Transverse colon (tissue), 4 donors: ENCODE measurements around the gene NKX1-1. TPM values are rescaled to one million over a fixed set of nuclear protein-coding genes. Genes with fewer than 3 reads are reported as not detected.

Experiments
- DNase-seq: peaks from one replicate; pipeline ENCODE4 v3.0.0-alpha.2; 2019
- H3K27ac ChIP-seq, 4 donors: fragments of 200-600 bp; sonication (generic); 2 replicates each; pipeline ENCODE4 v1.5.1; 2016 to 2018; ENCODE audit warnings: inconsistent platforms in 4 of 4
- H3K27me3 ChIP-seq: fragments of 200-600 bp; sonication (generic); 2 replicates; pipeline ENCODE4 v1.5.1; 2017; ENCODE audit warnings: inconsistent platforms
- H3K36me3 ChIP-seq, 4 donors: fragments of 200-600 bp; sonication (generic); 2 replicates each; pipeline ENCODE4 v1.5.1; 2017 to 2019; ENCODE audit warnings: inconsistent platforms in 4 of 4
- H3K4me1 ChIP-seq, 4 donors: fragments of 200-600 bp; sonication (generic); 2 replicates each; pipeline ENCODE4 v1.5.1; 2017 to 2020; ENCODE audit warnings: inconsistent platforms in 4 of 4
- H3K4me3 ChIP-seq, 4 donors: fragments of 200-600 bp; sonication (generic); 1 replicate in 1 of 4; 2 replicates in 3 of 4; pipeline versions ENCODE4 v1.5.1 to v1.6.1; 2017 to 2019; ENCODE audit warnings: inconsistent platforms in 4 of 4
- H3K9me3 ChIP-seq, 2 donors: fragments of 200-600 bp; sonication (generic); 2 replicates each; pipeline ENCODE4 v1.5.1; 2017 to 2019; ENCODE audit warnings: inconsistent platforms in 2 of 2
- CTCF ChIP-seq, 5 experiments: fragments of 200-600 bp in 3 of 5; fragments of 450-650 bp in 2 of 5; sonication (generic) in 3 of 5; IDR thresholded peaks; 1 replicate in 2 of 5; 2 replicates in 3 of 5; pipeline ENCODE4 v1.5.1; 2016 to 2017; ENCODE audit warnings: antibody characterized with exemption in 5 of 5, inconsistent platforms in 3 of 5, mild to moderate bottlenecking in 2 of 5, moderate library complexity in 1 of 5
- EP300 ChIP-seq: sonication (generic); formaldehyde crosslinking; IDR thresholded peaks from one replicate; pipeline ENCODE4 v1.6.1; 2017; ENCODE audit warnings: antibody characterized with exemption, low read depth
- POLR2A ChIP-seq: fragments of 450-650 bp; IDR thresholded peaks from one replicate; pipeline ENCODE4 v1.6.1; 2016; ENCODE audit warnings: antibody characterized with exemption, mild to moderate bottlenecking, moderate library complexity
- POLR2AphosphoS5 ChIP-seq, 3 donors: sonication (generic); formaldehyde crosslinking; IDR thresholded peaks; one replicate each; pipeline ENCODE4 v1.6.1; 2016; ENCODE audit warnings: antibody characterized with exemption in 3 of 3
- WGBS, 2 donors: methylation state at CpG; one replicate each; pipeline ENCODE4 v1.1.5; 2018; ENCODE audit warnings: low coverage in 1 of 2; 5-methylcytosine and 5-hydroxymethylcytosine counted together
- in situ Hi-C, 4 donors: fragments of 200-750 bp; cut with MboI; loops; one replicate each; pipeline versions ENCODE4 v1.15.0 to v1.15.1; 2017; ENCODE audit warnings: low sequenced_read_pairs in 3 of 4, low pct_ligation_motif_present in 1 of 4, low pct_unique_long_range_greater_than_20kb in 1 of 4
- intact Hi-C: fragments of 100-400 bp; cut with DNase I; formaldehyde crosslinking; loops from one replicate; pipeline ENCODE4 v1.15.1; 2023; ENCODE audit warnings: low total_unique reads
- total RNA-seq, 4 donors: library from RNA; depleted of rRNA; stranded (reverse); fragments of >200 nt; gene quantifications; one replicate each; pipeline ENCODE4 v1.1.0, GENCODE V29; 2016

The NKX1-1 gene
- total RNA-seq, 4 donors from 2014 or later: not detected

DNA sequence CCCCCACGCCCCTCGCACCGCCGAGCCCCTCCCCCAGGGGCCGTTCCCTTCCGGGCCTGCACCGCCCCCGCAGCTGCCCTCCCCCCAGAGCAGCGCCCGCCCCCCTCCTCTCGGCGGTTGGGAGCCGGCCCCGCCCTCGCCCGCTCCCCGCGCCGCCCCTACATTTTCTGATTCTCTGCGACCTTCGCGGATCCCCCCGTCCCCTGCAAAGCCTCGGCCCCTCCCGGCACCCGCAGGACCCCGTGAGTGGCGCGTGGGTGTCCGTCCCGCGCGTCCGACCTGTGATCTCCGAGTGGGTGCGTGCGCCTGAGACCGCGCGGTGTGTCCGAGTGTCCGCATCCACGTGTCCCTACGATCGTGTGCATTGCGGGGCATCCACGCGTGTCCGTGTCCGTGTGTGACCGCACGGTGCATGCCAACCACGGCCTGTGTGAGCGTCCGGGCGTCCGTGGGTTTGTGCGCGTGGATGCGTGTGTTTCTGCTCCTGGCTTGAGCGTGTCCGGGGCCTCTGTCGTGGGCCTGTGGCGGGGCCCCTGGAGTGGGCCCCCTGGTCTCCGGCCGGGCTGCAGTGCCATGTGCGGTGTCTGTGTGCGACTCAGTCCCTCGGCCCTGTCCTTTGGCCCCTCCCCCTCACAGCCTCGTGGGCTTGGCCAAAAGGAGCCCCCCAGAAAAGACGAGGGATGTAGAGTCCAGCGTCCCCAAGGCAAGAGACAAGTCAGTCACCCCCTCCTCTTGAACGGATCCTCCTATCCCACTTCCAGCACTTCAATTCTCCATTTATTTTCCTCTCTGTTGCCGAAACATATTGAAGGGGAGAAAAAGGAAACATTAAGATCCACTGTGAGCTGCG lies 8.8 kb upstream of the NKX1-1 start:
- no peaks in the 10 kb centered on the region for H3K4me1 ChIP-seq
- H3K27ac ChIP-seq: no peak overlapping the region
- WGBS, 2 donors: 18 to 61% methylated on average over 3 to 52 of the region's 75 CpGs
- no peak for DNase-seq
- in situ Hi-C loops: no loop called here
- no peak overlapping the region for H3K4me3 ChIP-seq
- no peaks in the 10 kb centered on the region for H3K36me3 ChIP-seq
- no peak for TF ChIP-seq POLR2A
- TF ChIP-seq POLR2AphosphoS5 (IDR thresholded peaks at IDR 0.05): no peak
- no peak for TF ChIP-seq EP300
- TF ChIP-seq CTCF (IDR thresholded peaks at IDR 0.05): no peak
- intact Hi-C loops: no loop called here
- H3K9me3 ChIP-seq: no peaks in the 10 kb centered on the region
- H3K27me3 ChIP-seq: peaks cover 96% of the 10 kb centered on the region

DNA sequence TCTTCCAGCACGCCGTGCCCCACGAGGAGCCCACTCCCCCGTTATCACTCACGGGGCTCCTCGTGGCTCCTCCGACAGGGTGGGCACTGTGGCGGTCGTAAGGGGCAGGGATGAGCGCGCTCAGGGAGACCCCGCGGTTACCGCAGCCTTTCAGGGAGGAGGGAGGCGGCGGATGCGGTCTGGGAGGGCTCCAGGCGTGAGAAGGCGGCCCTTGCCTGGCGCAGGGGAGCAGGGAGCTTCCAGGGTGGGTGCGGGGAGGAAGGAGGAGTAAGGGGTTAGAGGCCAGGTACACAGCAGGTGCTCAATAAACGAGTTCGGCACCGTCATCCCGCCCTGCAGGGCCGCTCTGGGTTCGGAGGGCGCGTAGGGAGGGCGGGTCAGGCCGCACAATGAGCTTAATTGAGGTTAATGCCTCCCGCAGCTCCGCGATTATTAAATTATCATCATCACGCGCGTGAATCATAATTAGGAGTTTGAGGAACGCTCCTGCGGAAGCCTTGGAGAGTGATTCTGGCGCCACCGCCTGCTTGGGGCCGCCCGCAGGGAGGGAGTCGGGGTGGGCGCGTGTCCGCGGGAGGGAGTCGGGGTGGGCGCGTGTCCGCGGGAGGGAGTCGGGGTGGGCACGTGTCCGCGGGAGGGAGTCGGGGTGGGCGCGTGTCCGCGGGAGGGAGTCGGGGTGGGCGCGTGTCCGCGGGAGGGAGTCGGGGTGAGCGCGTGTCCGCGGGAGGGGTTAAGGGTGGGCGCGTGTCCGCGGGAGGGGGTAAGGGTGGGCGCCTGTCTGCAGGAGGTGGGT lies 7.6 kb upstream of the NKX1-1 start:
- H3K4me3 ChIP-seq: no peak overlapping the region
- DNase-seq: no peak
- WGBS, 2 donors: 39 to 85% methylated on average over 4 to 41 of the region's 77 CpGs
- H3K27ac ChIP-seq: no peak overlapping the region
- H3K9me3 ChIP-seq: no peaks in the 10 kb centered on the region
- peaks cover 96% of the 10 kb centered on the region for H3K27me3 ChIP-seq
- intact Hi-C loops: no loop called here
- TF ChIP-seq CTCF (IDR thresholded peaks at IDR 0.05) (no peak), POLR2A (no peak)
- H3K36me3 ChIP-seq: no peaks in the 10 kb centered on the region
- in situ Hi-C loops: no loop called here
- no peaks in the 10 kb centered on the region for H3K4me1 ChIP-seq

- no peak overlapping the region for H3K27ac ChIP-seq
- H3K4me1 ChIP-seq: no peaks in the 10 kb centered on the region
- intact Hi-C loops (no loop called here), in situ Hi-C loops (no loop called here)
- no peaks in the 10 kb centered on the region for H3K9me3 ChIP-seq
- 72% methylated on average over 16 of the region's 16 CpGs; no CpG with 5 or more reads in 1 of the 2 donors for WGBS, 2 donors
- peaks cover 96% of the 10 kb centered on the region for H3K27me3 ChIP-seq
- H3K36me3 ChIP-seq: no peaks in the 10 kb centered on the region
- no peak for TF ChIP-seq CTCF (IDR thresholded peaks at IDR 0.05)
- no peak for TF ChIP-seq POLR2AphosphoS5 (IDR thresholded peaks at IDR 0.05)
- no peak for TF ChIP-seq EP300
- no peak for TF ChIP-seq POLR2A
- DNase-seq: no peak
- no peak overlapping the region for H3K4me3 ChIP-seq
Measured at GRCh38 chr4:1413204-1413663, 7.0 kb upstream of the NKX1-1 start.

DNA sequence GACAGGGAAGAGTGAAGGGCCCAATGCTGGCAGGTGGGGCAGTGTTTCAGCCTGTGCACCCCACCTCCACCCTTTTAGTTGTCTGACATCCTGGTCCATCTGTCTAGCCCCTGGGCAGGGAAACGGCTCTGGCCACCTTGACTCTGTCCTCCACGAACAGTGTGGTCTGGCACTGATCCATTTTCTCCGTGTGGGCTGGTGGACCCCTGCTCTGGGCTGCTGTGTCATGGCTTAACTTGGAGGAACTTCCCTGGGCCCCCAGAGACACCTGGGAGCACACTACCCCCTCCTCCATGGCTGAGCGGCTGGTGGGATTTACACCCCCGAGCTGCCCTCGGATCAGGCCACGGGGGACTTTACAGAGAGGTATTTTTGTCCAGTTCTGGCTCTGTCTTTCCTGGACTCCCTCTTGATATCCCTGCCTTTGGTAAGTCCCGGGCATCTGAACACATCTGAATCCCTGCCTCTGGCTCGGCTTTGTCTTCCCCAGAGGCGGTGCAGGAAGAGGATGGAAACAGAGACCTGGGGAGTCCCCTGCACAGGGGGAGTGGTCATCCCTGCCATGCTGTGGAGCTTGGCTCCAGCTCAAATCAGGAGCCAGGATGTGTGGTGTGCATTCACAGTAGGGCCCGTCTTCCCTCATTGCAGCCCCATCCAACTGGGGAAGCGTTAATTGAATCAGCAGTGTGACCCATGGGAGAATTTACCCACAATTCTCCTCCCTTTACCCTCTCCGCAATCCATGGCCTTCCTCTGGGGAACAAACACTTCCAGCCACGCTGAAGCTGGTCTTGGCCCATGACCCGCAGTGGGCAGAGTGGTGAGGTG lies 6.3 kb upstream of the NKX1-1 start:
- TF ChIP-seq EP300 (no peak), POLR2A (no peak), POLR2AphosphoS5 (IDR thresholded peaks at IDR 0.05) (no peak), CTCF (IDR thresholded peaks at IDR 0.05) (no peak)
- H3K4me3 ChIP-seq: no peak overlapping the region

More for the DNA sequence above, 6.3 kb upstream of the NKX1-1 start:
- intact Hi-C loops: no loop called here
- Histone ChIP-seq H3K4me1 (peaks cover 0 to 2% (median 0%) of the 10 kb centered on the region in 4 donors), H3K27ac (no peak overlapping the region), H3K9me3 (no peaks in the 10 kb centered on the region), H3K36me3 (no peaks in the 10 kb centered on the region), H3K27me3 (peaks cover 96% of the 10 kb centered on the region)
- 59 to 80% methylated on average over 1 to 15 of the region's 15 CpGs for WGBS, 2 donors
- DNase-seq: no peak
- in situ Hi-C loops: no loop called here
